ENCODE measurements around the gene KCNQ4.
A peak's percentile ranks its signal among the peaks of the same experiment; 100 is the strongest.

Gene KCNQ4

GRCh38 chr1:40777224-40777970 is 6.2 kb upstream of the KCNQ4 start:
- DNase-seq: no peak

- no peak for DNase-seq
Observed at GRCh38 chr1:40780678-40781607, 2.6 kb upstream of the KCNQ4 start.

- DNase-seq: no peak
Observed at GRCh38 chr1:40781608-40781971, 2.0 kb upstream of the KCNQ4 start.

- no peak for DNase-seq
Observed at GRCh38 chr1:40782371-40782956, 1.1 kb upstream of the KCNQ4 start.

GRCh38 chr1:40784141-40784770 is 669 bp downstream of the KCNQ4 start:
- DNase-seq: peak in 1 of 2 experiments; percentile 17

GRCh38 chr1:40784771-40785151 is 1.2 kb downstream of the KCNQ4 start:
- no peak for DNase-seq

- no peak for DNase-seq
Observed at GRCh38 chr1:40785446-40785845, 1.9 kb downstream of the KCNQ4 start.

- DNase-seq: no peak
Observed at GRCh38 chr1:40786171-40786994, 2.8 kb downstream of the KCNQ4 start.

- DNase-seq: no peak
Observed at GRCh38 chr1:40786995-40787705, 3.6 kb downstream of the KCNQ4 start.

- DNase-seq: no peak
Observed at GRCh38 chr1:40787737-40788560, 4.4 kb downstream of the KCNQ4 start.

GRCh38 chr1:40788561-40789341 is 5.2 kb downstream of the KCNQ4 start:
- DNase-seq: no peak

GRCh38 chr1:40789342-40789598 is 5.7 kb downstream of the KCNQ4 start:
- no peak for DNase-seq

GRCh38 chr1:40789661-40790430 is 6.3 kb downstream of the KCNQ4 start:
- DNase-seq: no peak

- no peak for DNase-seq
Observed at GRCh38 chr1:40792036-40792435, 8.4 kb downstream of the KCNQ4 start.

- DNase-seq: no peak
Observed at GRCh38 chr1:40793617-40794016, 10.0 kb downstream of the KCNQ4 start.

- DNase-seq: no peak
Observed at GRCh38 chr1:40794048-40794447, 10.5 kb downstream of the KCNQ4 start.

- no peak for DNase-seq
Observed at GRCh38 chr1:40794974-40795715, 11.6 kb downstream of the KCNQ4 start.

GRCh38 chr1:40795811-40796586 is 12.4 kb downstream of the KCNQ4 start:
- DNase-seq: no peak
